Breast epithelium (tissue), 3 donors: Measurements from ENCODE around the gene IGFBP4.

Experiments used
- CTCF ChIP-seq, 3 donors: fragments of 450-650 bp; IDR thresholded peaks; one replicate each; pipeline ENCODE4 v1.5.1; 2016 to 2017; ENCODE audit warnings: antibody characterized with exemption in 3 of 3, mild to moderate bottlenecking in 3 of 3, moderate library complexity in 3 of 3
- POLR2AphosphoS5 ChIP-seq, 3 donors: sonication (generic); formaldehyde crosslinking; IDR thresholded peaks; one replicate each; pipeline ENCODE4 v1.6.1; 2017; ENCODE audit warnings: antibody characterized with exemption in 3 of 3

GRCh38 chr17:40425741-40426140 lies 17.5 kb upstream of the IGFBP4 start:
- TF ChIP-seq CTCF (IDR thresholded peaks at IDR 0.05) (no peak), POLR2AphosphoS5 (IDR thresholded peaks at IDR 0.05) (no peak)
